HepG2 (cell line): ENCODE data around the gene HTR2A. TPM values are rescaled to one million over a fixed set of nuclear protein-coding genes. Genes with fewer than 3 reads are reported as not detected.

Source experiments
- HNF4G ChIP-seq, 2 experiments: sonication (generic) in 1 of 2; formaldehyde crosslinking in 1 of 2; IDR thresholded peaks; 2 replicates each; pipeline versions ENCODE4 v1.4.0 to v1.6.1; 2011 to 2020; ENCODE audit warnings: borderline replicate concordance in 2 of 2, low read depth in 2 of 2, mild to moderate bottlenecking in 2 of 2, low read length in 1 of 2, missing genetic modification reagents in 1 of 2, moderate library complexity in 1 of 2
- KLF6 ChIP-seq: IDR thresholded peaks from 2 replicates; pipeline ENCODE4 v1.8.0; 2016; ENCODE audit warnings: missing biosample characterization, missing genetic modification reagents
- MEF2D ChIP-seq: sonication (generic); formaldehyde crosslinking; IDR thresholded peaks from 2 replicates; pipeline ENCODE4 v1.5.1; 2020; ENCODE audit warnings: mild to moderate bottlenecking, missing genetic modification reagents
- PCBP1 ChIP-seq: fragments of 200-400 bp; formaldehyde crosslinking; IDR thresholded peaks from 2 replicates; pipeline ENCODE4 v1.6.1; 2017; ENCODE audit warnings: mild to moderate bottlenecking, low read depth, low read length, borderline replicate concordance
- PHF5A ChIP-seq: IDR thresholded peaks from one replicate; pipeline ENCODE4 v1.6.1; 2018; ENCODE audit warnings: low read depth, missing genetic modification reagents; ENCODE audit not compliant: unreplicated experiment
- RAD51 ChIP-seq: fragments of 450-650 bp; IDR thresholded peaks from 2 replicates; pipeline ENCODE4 v1.6.1; 2016; ENCODE audit warnings: borderline replicate concordance
- RFX5 ChIP-seq: IDR thresholded peaks from 2 replicates; pipeline ENCODE4 v1.6.1; 2011; ENCODE audit warnings: low read depth, low read length, improper control_type of control experiment
- SNAI1 ChIP-seq: sonication (generic); formaldehyde crosslinking; IDR thresholded peaks from 2 replicates; pipeline ENCODE4 v1.5.0; 2020; ENCODE audit warnings: mild to moderate bottlenecking, missing genetic modification reagents, borderline replicate concordance
- SRSF1 ChIP-seq: fragments of 200-400 bp; formaldehyde crosslinking; optimal IDR thresholded peaks from 2 replicates; pipeline ENCODE3; 2017; ENCODE audit warnings: mild to moderate bottlenecking, low read depth, low read length, moderate library complexity
- TEAD2 ChIP-seq: sonication (generic); formaldehyde crosslinking; IDR thresholded peaks from 2 replicates; pipeline ENCODE4 v1.9.0; 2021; ENCODE audit warnings: missing genetic modification reagents
- ZEB1 ChIP-seq: IDR thresholded peaks from 2 replicates; pipeline ENCODE4 v1.6.1; 2012; ENCODE audit warnings: mild to moderate bottlenecking, low read depth, inconsistent platforms; ENCODE audit not compliant: insufficient replicate concordance
- ZNF234 ChIP-seq: sonication (generic); formaldehyde crosslinking; conservative IDR thresholded peaks from 2 replicates; pipeline ENCODE4 v1.5.1; 2020; ENCODE audit warnings: mild to moderate bottlenecking, missing genetic modification reagents
- ZNF292 ChIP-seq: sonication (generic); formaldehyde crosslinking; IDR thresholded peaks from 2 replicates; pipeline ENCODE4 v1.8.1; 2022; ENCODE audit warnings: mild to moderate bottlenecking, low read depth, missing genetic modification reagents, borderline replicate concordance
- ZNF430 ChIP-seq: sonication (generic); formaldehyde crosslinking; IDR thresholded peaks from 2 replicates; pipeline ENCODE4 v1.9.0; 2021; ENCODE audit warnings: mild to moderate bottlenecking, missing genetic modification reagents
- ZNF431 ChIP-seq: sonication (generic); formaldehyde crosslinking; IDR thresholded peaks from 2 replicates; pipeline ENCODE4 v1.9.0; 2022; ENCODE audit warnings: missing genetic modification reagents, low read depth, mild to moderate bottlenecking, borderline replicate concordance
- ZNF451 ChIP-seq: sonication (generic); formaldehyde crosslinking; IDR thresholded peaks from 2 replicates; pipeline ENCODE4 v1.5.0; 2020; ENCODE audit warnings: mild to moderate bottlenecking, missing genetic modification reagents
- ZNF615 ChIP-seq: sonication (generic); formaldehyde crosslinking; IDR thresholded peaks from 2 replicates; pipeline ENCODE4 v1.5.0; 2020; ENCODE audit warnings: mild to moderate bottlenecking, missing genetic modification reagents, borderline replicate concordance
- ZNF776 ChIP-seq: sonication (generic); formaldehyde crosslinking; IDR thresholded peaks from 2 replicates; pipeline ENCODE4 v1.4.0; 2020; ENCODE audit warnings: mild to moderate bottlenecking, missing genetic modification reagents
- ZNF839 ChIP-seq: sonication (generic); formaldehyde crosslinking; IDR thresholded peaks from 2 replicates; pipeline ENCODE4 v1.4.0; 2020; ENCODE audit warnings: missing genetic modification reagents, mild to moderate bottlenecking, borderline replicate concordance
- polyA plus RNA-seq, 8 experiments: library from polyadenylated mRNA; depleted of rRNA in 3 of 8; stranded (reverse) in 7 of 8; unstranded in 1 of 8; fragments of >200 nt; fragmentation: Illumina TruSeq in 4 of 8; extraction: Trizol in 4 of 8; gene quantifications; 2 replicates each; pipeline versions ENCODE4 v1.2.1 to v1.2.3, GENCODE V29; 2011 to 2016; ENCODE audit warnings: low read depth in 4 of 8, missing spikeins in 1 of 8, mixed read lengths in 1 of 8; ENCODE audit not compliant: insufficient read depth in 1 of 8
- total RNA-seq, 5 experiments: library from RNA; depleted of rRNA; stranded (reverse); fragments of >200 nt; fragmentation: Illumina TruSeq; extraction: Trizol; gene quantifications; 2 replicates each; pipeline ENCODE4 v1.2.3, GENCODE V29; 2016; ENCODE audit warnings: low read depth in 1 of 5
- TF ChIP-seq, protein P1 (sequence below): sonication (generic); formaldehyde crosslinking; IDR thresholded peaks from 2 replicates; pipeline ENCODE4 v1.4.0; 2020; ENCODE audit warnings: missing genetic modification reagents
- TF ChIP-seq, protein P2 (sequence below): sonication (generic); formaldehyde crosslinking; IDR thresholded peaks from 2 replicates; pipeline ENCODE4 v1.4.0; 2020; ENCODE audit warnings: mild to moderate bottlenecking, missing genetic modification reagents

HTR2A gene
- total and polyA plus RNA-seq, 2 of the 13 experiments (the other 11 are each of a cell fraction or from before 2014, with no cell fraction given) = not detected

DNA sequence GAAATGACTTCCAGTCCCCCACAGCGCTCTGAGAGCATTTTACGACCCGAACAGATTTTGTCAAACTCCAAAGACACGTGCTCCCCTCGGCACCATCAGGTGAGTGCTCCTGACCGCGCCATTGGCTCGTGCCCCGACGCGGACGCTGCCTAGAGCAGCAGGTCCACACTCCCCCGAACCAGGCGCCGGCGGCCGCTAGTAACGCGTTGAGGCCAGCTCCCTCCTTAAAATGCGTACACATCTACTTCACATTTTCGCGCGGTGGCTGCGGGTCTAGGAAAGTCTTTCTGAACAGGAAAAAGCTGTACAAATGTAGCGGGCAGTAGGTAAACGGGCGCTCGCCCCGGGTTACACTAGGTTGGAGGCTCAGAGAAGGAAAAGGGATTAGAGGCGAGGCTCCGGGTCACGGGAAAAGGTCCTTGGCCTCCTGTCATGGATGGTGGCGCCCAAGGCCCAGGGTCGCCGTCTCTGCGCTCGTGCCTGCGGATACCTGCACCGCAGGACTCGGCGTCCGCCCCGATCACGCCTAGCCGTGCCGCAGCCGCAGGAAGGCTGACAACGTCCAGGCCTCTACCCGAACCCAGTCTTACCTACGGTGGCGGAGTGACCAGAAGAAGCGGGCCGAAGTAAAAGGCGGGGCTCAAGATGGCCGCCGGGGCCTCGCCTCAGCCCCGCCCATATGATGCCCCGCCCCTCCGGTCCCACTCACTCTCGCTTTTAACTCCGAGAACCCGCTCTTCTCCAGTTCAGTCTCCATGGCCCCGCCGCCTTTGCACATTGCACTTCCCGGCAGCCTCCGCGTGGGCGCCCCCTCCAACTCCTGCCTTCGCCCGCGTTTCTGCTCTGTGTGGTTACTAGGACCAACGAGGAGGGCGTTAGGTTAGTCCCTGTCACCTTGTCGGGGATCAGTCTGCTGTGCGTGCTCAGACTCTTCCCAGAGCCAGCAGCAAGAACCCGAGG lies 100.1 kb downstream of the HTR2A start, which contains the start of gene ESD (continued):
- TF ChIP-seq ZNF839 (0 out of 2 replicates have a peak, but pooled peaks have one; percentile 59), ZNF615 (CRISPR knock-in tag) (peak; percentile 78; the same call in 1 of the 2 replicates), RAD51 (peak; percentile 51), ZNF776 (CRISPR knock-in tag) (0 out of 2 replicates have a peak, but pooled peaks have one; percentile 76), HNF4G (IDR thresholded peaks at IDR 0.05; ENCODE audit: borderline replicate concordance, low read depth, low read length) (no peak), HNF4G (CRISPR knock-in tag; IDR thresholded peaks at IDR 0.05; ENCODE audit: borderline replicate concordance, low read depth) (peak; percentile 52; the same call in 1 of the 2 replicates), PCBP1 (0 out of 2 replicates have a peak, but pooled peaks have one; percentile 69), TEAD2 (0 out of 2 replicates have a peak, but pooled peaks have one; percentile 69), ZEB1 (no peak), ZNF431 (CRISPR knock-in tag) (no peak), PHF5A (CRISPR knock-in tag) (no peak), ZNF430 (CRISPR knock-in tag) (peak; percentile 65; the same call in 1 of the 2 replicates), ZNF292 (CRISPR knock-in tag) (0 out of 2 replicates have a peak, but pooled peaks have one; percentile 38), ZNF451 (CRISPR knock-in tag) (0 out of 2 replicates have a peak, but pooled peaks have one; percentile 41), MEF2D (CRISPR knock-in tag) (peak; percentile 47; the same call in 1 of the 2 replicates), ZNF234 (no peak), SRSF1 (no peak), KLF6 (peak; percentile 93), SNAI1 (CRISPR knock-in tag) (peak; percentile 95; the same call in 1 of the 2 replicates), RFX5 (peak; percentile 82)
- TF ChIP-seq, protein P1, sequence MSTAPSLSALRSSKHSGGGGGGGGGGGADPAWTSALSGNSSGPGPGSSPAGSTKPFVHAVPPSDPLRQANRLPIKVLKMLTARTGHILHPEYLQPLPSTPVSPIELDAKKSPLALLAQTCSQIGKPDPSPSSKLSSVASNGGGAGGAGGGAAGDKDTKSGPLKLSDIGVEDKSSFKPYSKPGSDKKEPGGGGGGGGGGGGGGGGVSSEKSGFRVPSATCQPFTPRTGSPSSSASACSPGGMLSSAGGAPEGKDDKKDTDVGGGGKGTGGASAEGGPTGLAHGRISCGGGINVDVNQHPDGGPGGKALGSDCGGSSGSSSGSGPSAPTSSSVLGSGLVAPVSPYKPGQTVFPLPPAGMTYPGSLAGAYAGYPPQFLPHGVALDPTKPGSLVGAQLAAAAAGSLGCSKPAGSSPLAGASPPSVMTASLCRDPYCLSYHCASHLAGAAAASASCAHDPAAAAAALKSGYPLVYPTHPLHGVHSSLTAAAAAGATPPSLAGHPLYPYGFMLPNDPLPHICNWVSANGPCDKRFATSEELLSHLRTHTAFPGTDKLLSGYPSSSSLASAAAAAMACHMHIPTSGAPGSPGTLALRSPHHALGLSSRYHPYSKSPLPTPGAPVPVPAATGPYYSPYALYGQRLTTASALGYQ (CRISPR knock-in tag) = no peak; the same call in 1 of the 2 replicates
- TF ChIP-seq, protein P2, sequence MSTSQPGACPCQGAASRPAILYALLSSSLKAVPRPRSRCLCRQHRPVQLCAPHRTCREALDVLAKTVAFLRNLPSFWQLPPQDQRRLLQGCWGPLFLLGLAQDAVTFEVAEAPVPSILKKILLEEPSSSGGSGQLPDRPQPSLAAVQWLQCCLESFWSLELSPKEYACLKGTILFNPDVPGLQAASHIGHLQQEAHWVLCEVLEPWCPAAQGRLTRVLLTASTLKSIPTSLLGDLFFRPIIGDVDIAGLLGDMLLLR (CRISPR knock-in tag) = peak; percentile 77
